Stimulated activated naive B cell treated with anti-CD40 and anti-IgM and Interleukin-4, amounts not matched to agents 10 μg/mL and 1 μg/mL and 100 μg/mL, for 72 hours (primary cell): ENCODE data around the gene TTC34.

Experiments used
- ATAC-seq, 2 donors: fragments of 150-1000 bp; cut with Tn5 transposase; replicated peaks; 2 replicates each; pipeline ENCODE4 v1.10.0; 2021; ENCODE audit warnings: moderate library complexity in 1 of 2
- DNase-seq: peaks from one replicate; pipeline ENCODE4 v3.0.0; 2021
- H3K27ac Mint-ChIP-seq: one replicate; pipeline ENCODE4 v1.8.0; 2022; ENCODE audit warnings: mild to moderate bottlenecking, mixed read lengths
- H3K27me3 Mint-ChIP-seq, 2 donors: one replicate each; pipeline ENCODE4 v1.8.0; 2022; ENCODE audit warnings: mixed read lengths in 2 of 2
- H3K36me3 Mint-ChIP-seq, 2 donors: one replicate each; pipeline ENCODE4 v1.8.0; 2022; ENCODE audit warnings: mixed read lengths in 2 of 2, mild to moderate bottlenecking in 1 of 2
- H3K4me1 Mint-ChIP-seq, 2 donors: one replicate each; pipeline ENCODE4 v1.8.0; 2022; ENCODE audit warnings: mixed read lengths in 2 of 2, mild to moderate bottlenecking in 1 of 2
- H3K4me3 Mint-ChIP-seq, 2 donors: one replicate each; pipeline ENCODE4 v1.8.0; 2022; ENCODE audit warnings: mild to moderate bottlenecking in 2 of 2, mixed read lengths in 2 of 2, moderate library complexity in 1 of 2
- H3K9me3 Mint-ChIP-seq, 2 donors: one replicate each; pipeline ENCODE4 v1.8.0; 2022; ENCODE audit warnings: mixed read lengths in 2 of 2, mild to moderate bottlenecking in 1 of 2

TTC34 gene

GRCh38 chr1:2834741-2835564, 33.5 kb upstream of the TTC34 start:
- no peak for ATAC-seq
- H3K36me3 Mint-ChIP-seq: peaks cover 0 to 2% of the 10 kb centered on the region in 2 donors

GRCh38 chr1:2834146-2834475, 32.6 kb upstream of the TTC34 start:
- no peaks in the 10 kb centered on the region for H3K27me3 Mint-ChIP-seq
- H3K36me3 Mint-ChIP-seq: peaks cover 0 to 2% of the 10 kb centered on the region in 2 donors
- ATAC-seq (no peak), DNase-seq (no peak)
- no peaks in the 10 kb centered on the region for H3K4me1 Mint-ChIP-seq
- no peaks in the 10 kb centered on the region for H3K9me3 Mint-ChIP-seq
- no peak overlapping the region for H3K4me3 Mint-ChIP-seq
- no peak overlapping the region for H3K27ac Mint-ChIP-seq

More at GRCh38 chr1:2834741-2835564, 33.5 kb upstream of the TTC34 start:
- H3K9me3 Mint-ChIP-seq: no peaks in the 10 kb centered on the region
- no peak for DNase-seq
- peaks cover under 1 to 8% of the 10 kb centered on the region in 2 donors for H3K27me3 Mint-ChIP-seq
- no peaks in the 10 kb centered on the region for H3K4me1 Mint-ChIP-seq
- H3K27ac Mint-ChIP-seq: no peak overlapping the region
- no peak overlapping the region for H3K4me3 Mint-ChIP-seq

GRCh38 chr1:2833454-2834145, 32.1 kb upstream of the TTC34 start:
- DNase-seq (no peak), ATAC-seq (no peak)
- peaks cover 0 to 2% of the 10 kb centered on the region in 2 donors for H3K36me3 Mint-ChIP-seq
- no peak overlapping the region for H3K4me3 Mint-ChIP-seq
- no peaks in the 10 kb centered on the region for H3K4me1 Mint-ChIP-seq
- H3K27me3 Mint-ChIP-seq: no peaks in the 10 kb centered on the region
- H3K9me3 Mint-ChIP-seq: peaks cover 0 to 2% of the 10 kb centered on the region in 2 donors
- H3K27ac Mint-ChIP-seq: no peak overlapping the region

DNA sequence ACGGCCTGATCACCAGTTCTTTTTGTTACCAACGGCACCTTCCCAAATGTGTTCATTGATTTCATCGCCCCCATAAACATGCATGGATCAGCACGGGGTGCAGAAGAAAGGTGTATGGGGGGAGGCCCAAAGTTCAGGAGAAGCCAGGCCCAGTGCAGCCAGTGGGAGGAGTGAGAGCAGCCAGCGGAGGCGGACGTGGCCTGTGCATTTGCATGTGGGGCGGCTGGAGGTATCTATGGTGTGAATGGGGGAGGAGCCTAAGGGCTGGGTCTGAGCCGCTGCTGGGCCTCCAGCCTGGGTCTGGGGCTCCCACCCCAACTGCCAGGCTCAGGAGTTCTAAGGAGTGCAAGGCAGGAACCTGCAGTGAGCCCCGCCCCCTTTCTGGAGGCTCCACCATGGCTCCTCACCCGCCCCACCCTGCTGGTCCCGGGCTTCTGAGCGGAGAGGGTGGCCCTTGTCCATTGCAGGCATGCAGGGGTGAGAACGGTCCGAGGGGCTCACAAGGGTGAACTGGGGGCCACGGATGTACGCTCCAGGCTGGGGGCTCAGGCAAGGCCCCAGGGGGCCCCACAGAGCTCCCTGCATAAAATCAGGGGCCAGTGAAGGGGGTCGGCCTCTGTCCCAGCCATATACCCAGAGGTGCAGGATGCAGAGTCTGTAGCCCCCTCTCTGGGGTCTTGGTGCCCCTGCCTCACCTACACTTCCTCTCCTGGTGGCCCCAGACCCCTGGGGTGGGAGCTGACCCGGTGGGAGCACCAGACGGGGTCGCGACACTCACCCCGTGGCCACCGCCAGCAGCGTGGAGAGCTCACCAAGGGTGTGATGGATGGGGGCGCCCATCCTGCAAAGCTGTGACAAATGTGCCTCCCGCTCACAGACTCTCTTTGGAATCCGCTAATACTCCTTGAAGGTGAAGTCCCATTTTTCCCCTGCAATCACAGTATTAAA, 31.3 kb upstream of the TTC34 start:
- ATAC-seq (no peak), DNase-seq (no peak)
- H3K27ac Mint-ChIP-seq: no peak overlapping the region
- H3K4me3 Mint-ChIP-seq: no peak overlapping the region
- H3K4me1 Mint-ChIP-seq: no peaks in the 10 kb centered on the region
- peaks cover 0 to 2% of the 10 kb centered on the region in 2 donors for H3K36me3 Mint-ChIP-seq
- H3K9me3 Mint-ChIP-seq: peaks cover 0 to 9% of the 10 kb centered on the region in 2 donors
- no peaks in the 10 kb centered on the region for H3K27me3 Mint-ChIP-seq

DNA sequence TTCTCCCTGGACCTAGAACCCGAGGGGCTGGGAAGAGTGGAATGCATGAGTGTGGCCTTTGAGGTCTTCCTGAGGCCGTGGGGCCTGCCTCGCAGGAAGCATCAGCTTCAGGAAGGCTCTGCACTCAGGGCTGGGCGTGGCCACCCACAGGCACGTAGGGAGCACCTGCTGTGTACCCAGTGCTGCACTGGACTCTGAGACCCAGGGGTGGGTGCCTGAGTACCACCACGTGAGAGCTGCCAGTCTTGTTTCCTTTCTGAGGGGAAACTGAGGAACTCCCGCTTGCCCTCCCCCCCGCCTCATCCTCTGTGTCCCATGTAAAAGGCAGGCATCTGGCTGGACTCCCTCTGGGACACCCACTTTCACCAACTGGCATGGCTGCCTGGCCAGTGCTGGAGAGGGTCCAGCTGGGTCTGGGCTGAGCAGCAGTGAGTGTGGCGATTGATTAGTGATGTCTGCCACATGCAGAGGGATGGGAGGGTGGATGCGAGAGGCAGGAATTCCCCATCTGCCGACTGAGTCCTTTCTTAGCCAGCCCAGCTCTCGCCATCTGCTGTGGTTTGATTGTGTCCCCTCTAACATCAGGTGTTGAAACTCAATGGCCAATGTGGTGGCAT, 30.2 kb upstream of the TTC34 start:
- Mint-ChIP-seq H3K36me3 (peaks cover 0 to 2% of the 10 kb centered on the region in 2 donors), H3K9me3 (peaks cover 4 to 17% of the 10 kb centered on the region in 2 donors), H3K27me3 (no peaks in the 10 kb centered on the region), H3K27ac (no peak overlapping the region), H3K4me3 (no peak overlapping the region), H3K4me1 (no peaks in the 10 kb centered on the region)
- DNase-seq: no peak
- ATAC-seq: no peak

GRCh38 chr1:2830761-2831425, 29.4 kb upstream of the TTC34 start:
- H3K9me3 Mint-ChIP-seq: peaks cover 4 to 17% of the 10 kb centered on the region in 2 donors
- ATAC-seq (no peak), DNase-seq (no peak)
- peaks cover 0 to 2% of the 10 kb centered on the region in 2 donors for H3K36me3 Mint-ChIP-seq
- H3K27me3 Mint-ChIP-seq: no peaks in the 10 kb centered on the region
- H3K4me3 Mint-ChIP-seq: no peak overlapping the region
- H3K4me1 Mint-ChIP-seq: no peaks in the 10 kb centered on the region
- H3K27ac Mint-ChIP-seq: no peak overlapping the region

DNA sequence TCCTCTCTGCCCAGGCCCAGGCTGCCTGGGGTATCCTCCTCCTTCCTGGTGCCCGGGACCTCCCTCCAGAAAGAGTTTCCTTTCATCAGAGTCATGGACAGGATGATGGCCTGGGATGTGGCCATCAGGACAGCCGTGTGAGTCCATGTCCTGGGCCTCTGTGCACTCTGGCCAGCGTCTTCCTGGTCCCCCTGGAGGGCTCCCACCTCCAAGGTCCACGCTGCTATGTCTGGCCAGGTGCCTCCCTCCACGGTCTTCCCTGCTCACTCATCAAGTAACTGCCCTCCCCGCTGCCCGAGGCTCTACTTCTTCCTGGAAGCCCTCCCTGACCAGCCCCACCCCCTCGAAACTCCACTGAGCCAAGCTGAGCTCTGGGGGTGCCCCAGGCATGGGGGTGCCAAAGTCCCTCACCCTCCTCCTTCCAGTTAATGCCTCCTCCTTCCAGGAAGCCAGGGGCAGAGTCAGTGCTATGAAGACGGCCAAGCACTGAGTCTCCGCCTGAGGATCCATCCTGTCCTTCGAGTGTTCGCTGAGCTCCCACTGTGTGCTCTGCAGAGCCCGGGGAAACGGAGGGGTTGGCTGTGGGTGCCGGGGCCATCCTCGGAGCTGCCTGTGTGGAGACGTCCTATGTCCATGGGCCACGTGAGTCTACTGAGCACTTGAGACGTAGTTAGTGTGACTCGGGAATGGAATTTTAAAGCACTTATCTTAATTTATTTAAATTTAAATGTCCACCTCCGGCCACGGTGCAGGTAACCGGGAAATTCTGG, 28.5 kb upstream of the TTC34 start:
- H3K4me1 Mint-ChIP-seq: no peaks in the 10 kb centered on the region
- H3K27me3 Mint-ChIP-seq: no peaks in the 10 kb centered on the region
- H3K4me3 Mint-ChIP-seq: no peak overlapping the region
- DNase-seq (no peak), ATAC-seq (no peak)
- H3K27ac Mint-ChIP-seq: no peak overlapping the region
- H3K9me3 Mint-ChIP-seq: peaks cover 4 to 17% of the 10 kb centered on the region in 2 donors
- peaks cover 0 to 2% of the 10 kb centered on the region in 2 donors for H3K36me3 Mint-ChIP-seq

- peaks cover 0 to 2% of the 10 kb centered on the region in 2 donors for H3K4me1 Mint-ChIP-seq
- no peak overlapping the region for H3K27ac Mint-ChIP-seq
- peaks cover 4 to 17% of the 10 kb centered on the region in 2 donors for H3K9me3 Mint-ChIP-seq
- ATAC-seq (no peak), DNase-seq (no peak)
- H3K27me3 Mint-ChIP-seq: peaks cover 7 to 9% of the 10 kb centered on the region in 2 donors
- no peak overlapping the region for H3K4me3 Mint-ChIP-seq
- peaks cover 0 to 2% of the 10 kb centered on the region in 2 donors for H3K36me3 Mint-ChIP-seq
Observed at GRCh38 chr1:2828586-2829250, 27.2 kb upstream of the TTC34 start.

- Mint-ChIP-seq H3K4me1 (peaks cover 0 to 2% of the 10 kb centered on the region in 2 donors), H3K27me3 (peaks cover 16 to 23% of the 10 kb centered on the region in 2 donors), H3K4me3 (no peak overlapping the region), H3K9me3 (peaks cover 4 to 17% of the 10 kb centered on the region in 2 donors), H3K36me3 (peaks cover 0 to 2% of the 10 kb centered on the region in 2 donors), H3K27ac (no peak overlapping the region)
- ATAC-seq (no peak), DNase-seq (no peak)
Observed at GRCh38 chr1:2826736-2827292, 25.3 kb upstream of the TTC34 start.

DNA sequence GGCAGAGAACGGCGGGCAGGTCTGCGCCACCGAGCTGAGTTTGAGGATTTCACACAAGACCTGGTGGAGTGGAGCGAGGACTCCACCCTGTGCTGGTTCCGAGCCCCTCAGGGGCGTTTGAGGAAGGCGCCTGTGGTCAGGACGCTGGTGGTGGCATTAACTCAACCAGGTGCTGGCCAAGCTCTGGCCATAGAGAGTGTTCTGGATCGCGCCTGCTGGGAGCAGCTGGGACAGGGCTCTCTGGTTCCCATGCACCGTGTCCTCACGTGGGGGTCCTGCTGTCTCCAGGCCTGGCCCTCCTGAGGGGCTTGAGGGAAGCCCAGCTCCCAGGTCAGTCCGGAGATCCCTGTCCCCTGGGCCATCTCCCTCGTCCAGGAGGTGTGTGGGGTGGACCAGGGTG, 24.8 kb upstream of the TTC34 start:
- peaks cover 4 to 17% of the 10 kb centered on the region in 2 donors for H3K9me3 Mint-ChIP-seq
- H3K4me1 Mint-ChIP-seq: peaks cover 0 to 2% of the 10 kb centered on the region in 2 donors
- ATAC-seq: no peak
- H3K27ac Mint-ChIP-seq: no peak overlapping the region
- H3K27me3 Mint-ChIP-seq: peaks cover 20 to 26% of the 10 kb centered on the region in 2 donors
- no peak for DNase-seq
- H3K4me3 Mint-ChIP-seq: no peak overlapping the region
- peaks cover 0 to 2% of the 10 kb centered on the region in 2 donors for H3K36me3 Mint-ChIP-seq

GRCh38 chr1:2825487-2826189, 24.1 kb upstream of the TTC34 start:
- Mint-ChIP-seq H3K27me3 (peaks cover 20 to 26% of the 10 kb centered on the region in 2 donors), H3K9me3 (peaks cover 4 to 17% of the 10 kb centered on the region in 2 donors), H3K4me1 (peaks cover 0 to 2% of the 10 kb centered on the region in 2 donors), H3K27ac (no peak overlapping the region), H3K4me3 (no peak overlapping the region), H3K36me3 (no peaks in the 10 kb centered on the region)
- DNase-seq (no peak), ATAC-seq (no peak)

DNA sequence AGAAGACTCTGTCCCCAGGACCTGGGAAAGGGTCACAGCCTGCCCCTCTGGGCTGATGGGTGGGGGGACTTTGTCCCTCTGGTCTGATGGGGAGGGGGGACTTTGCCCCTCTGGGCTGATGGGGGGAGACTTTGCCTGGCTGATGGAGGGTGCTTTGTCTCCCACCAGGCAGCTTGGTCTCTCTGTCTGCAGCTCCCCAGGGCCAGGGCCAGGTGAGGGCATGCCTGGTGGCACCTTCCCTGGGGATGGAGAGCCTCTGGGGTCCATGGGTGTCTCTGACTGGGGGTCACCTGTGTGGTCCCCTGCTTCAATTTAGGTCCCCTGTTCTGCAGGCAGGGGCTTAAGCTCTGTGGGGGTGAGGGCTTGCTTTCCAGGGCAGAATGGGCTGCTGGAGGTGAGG, 23.5 kb upstream of the TTC34 start:
- no peak for DNase-seq
- H3K9me3 Mint-ChIP-seq: peaks cover 4 to 17% of the 10 kb centered on the region in 2 donors

More for the DNA sequence above, 23.5 kb upstream of the TTC34 start:
- H3K27me3 Mint-ChIP-seq: peaks cover 20 to 26% of the 10 kb centered on the region in 2 donors
- H3K4me1 Mint-ChIP-seq: peaks cover 0 to 2% of the 10 kb centered on the region in 2 donors
- no peak overlapping the region for H3K27ac Mint-ChIP-seq
- H3K4me3 Mint-ChIP-seq: no peak overlapping the region
- ATAC-seq: no peak
- no peaks in the 10 kb centered on the region for H3K36me3 Mint-ChIP-seq
